CD1c-positive myeloid dendritic cell (primary cell): ENCODE measurements around the gene MYH6.

Experiments
- DNase-seq: peaks from one replicate; pipeline ENCODE4 v3.0.0-alpha.2; 2016; ENCODE audit errors: extremely low spot score

The MYH6 gene

DNA sequence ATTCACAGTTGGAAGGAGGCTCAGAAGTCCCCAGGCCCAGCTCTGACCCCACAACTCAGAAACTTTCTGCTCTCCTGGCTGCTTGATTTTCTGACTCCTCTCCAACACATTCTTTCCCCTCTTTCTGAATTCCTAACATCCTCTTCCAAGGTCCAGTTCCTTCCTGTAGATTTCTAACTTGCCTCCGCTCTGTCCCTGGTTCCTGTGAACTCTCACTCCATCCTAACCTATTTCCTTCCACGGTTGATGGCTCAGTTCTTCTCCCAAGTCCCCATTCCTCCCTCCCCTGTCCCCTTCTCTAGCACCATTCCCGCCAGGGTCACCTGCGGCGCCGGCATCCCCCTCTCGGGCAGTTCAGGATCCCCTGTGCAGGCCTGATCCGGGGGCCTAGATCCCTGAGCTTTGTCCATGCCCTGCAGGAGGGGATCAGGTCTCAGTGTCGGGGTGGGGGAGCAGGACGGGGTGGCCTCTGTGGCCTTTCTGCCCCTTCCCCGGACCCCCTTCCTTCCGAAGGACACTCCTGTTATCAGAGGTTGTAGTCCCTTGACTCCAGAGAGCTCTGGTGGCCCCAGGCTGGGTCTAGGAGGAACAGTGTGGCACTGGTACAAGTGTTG is 49.4 kb downstream of the MYH6 start:
- DNase-seq, result no peak

GRCh38 chr14:23358042-23358441 is 50.0 kb downstream of the MYH6 start:
- no peak for DNase-seq

- DNase-seq, result no peak
These were observed 50.8 kb downstream of the MYH6 start for GRCh38 chr14:23357261-23357660.

- no peak for DNase-seq
These were observed 51.4 kb downstream of the MYH6 start for GRCh38 chr14:23356662-23357061.

DNA sequence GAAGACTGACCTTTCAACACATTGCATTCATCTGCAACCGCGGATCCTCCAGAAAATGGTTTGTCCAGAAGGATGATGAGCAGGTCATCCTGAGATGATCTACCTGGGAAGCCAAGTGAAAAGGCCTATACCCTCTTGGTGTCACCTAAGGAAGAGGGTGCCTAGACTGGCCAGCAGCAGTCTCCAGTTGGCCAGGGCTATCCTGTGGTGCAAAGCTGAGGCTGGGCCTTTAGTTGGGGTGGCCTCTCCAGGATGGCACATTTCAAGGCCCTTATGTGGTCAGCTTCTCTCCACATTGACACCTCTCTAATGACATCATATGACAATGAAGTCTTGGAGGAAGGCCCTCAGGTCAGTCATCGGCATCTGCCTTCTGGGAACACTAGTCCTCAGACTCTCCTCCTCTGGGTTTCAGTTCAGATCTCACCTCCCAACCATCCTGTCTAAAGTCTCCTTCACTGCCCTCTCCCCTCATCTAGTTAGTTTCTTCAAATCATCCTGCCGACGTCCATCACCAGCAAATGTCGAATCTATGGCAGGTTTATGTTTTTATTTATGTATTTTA is 52.1 kb downstream of the MYH6 start:
- DNase-seq, result no peak

GRCh38 chr14:23354990-23355389 is 53.1 kb downstream of the MYH6 start:
- no peak for DNase-seq

- DNase-seq, result no peak
These were observed 54.7 kb downstream of the MYH6 start for GRCh38 chr14:23353433-23353780.

- peak; percentile 5 for DNase-seq
These were observed 55.3 kb downstream of the MYH6 start, which contains the start of gene SLC22A17 for GRCh38 chr14:23352506-23353432. SLC22A17 (minus strand) TSS chr14:23352887.

GRCh38 chr14:23351681-23352505 is 56.2 kb downstream of the MYH6 start:
- no peak for DNase-seq

DNA sequence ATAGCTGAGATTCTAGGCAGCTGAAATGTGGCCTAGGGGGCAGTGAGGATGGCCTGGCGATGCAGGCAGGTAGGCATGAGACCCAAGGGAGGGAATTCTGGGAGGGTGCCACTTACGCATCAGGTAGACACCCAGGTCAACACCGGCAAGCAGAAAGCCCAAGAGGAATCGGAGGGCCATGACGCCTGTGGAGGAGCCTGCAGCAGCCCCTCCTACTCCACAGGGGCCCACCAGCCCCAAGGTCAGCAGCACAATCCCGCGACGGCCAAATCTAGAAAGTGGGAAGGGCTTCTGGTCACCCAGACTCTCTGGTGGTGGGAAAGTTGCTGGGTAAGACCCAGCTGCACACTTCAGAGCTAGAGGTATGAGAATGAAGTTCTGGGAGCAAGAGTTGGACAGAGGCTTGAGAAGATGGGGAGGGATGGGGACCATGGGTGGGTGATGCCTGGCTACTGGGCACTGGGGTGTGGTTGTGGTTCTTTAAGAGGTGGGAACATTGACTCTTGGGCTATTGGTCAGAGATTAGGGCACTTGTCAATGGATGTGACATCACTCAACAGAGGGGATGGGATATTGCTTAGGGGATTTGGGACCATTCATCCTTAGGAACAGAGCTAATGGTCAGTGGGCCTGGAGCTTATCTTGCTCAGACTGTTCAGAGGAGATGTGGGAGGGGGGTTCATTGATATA is 58.8 kb downstream of the MYH6 start:
- no peak for DNase-seq

DNA sequence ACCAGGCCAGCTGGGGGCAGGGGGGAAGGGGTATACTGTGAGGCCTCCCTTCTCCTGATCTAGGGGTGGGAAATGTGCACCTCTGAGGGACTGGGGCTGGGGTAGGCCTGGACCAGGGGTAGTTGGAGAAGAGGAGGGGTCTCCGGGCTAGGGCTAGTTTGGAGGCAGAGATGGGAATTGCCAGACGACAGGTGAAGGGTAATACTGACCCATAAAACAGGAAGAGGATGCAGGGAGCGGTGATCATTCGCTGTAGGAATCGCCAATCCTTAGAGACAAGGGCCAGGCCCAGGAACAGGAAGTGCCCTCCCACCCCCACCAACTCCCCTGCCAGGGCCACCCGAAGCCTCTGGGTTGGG is 59.8 kb downstream of the MYH6 start:
- DNase-seq, result no peak

GRCh38 chr14:23347406-23348296 is 60.4 kb downstream of the MYH6 start:
- no peak for DNase-seq

- DNase-seq, result no peak
These were observed 61.2 kb downstream of the MYH6 start for GRCh38 chr14:23346693-23347405.

GRCh38 chr14:23345987-23346692 is 61.9 kb downstream of the MYH6 start:
- DNase-seq, result no peak

GRCh38 chr14:23344481-23344880 is 63.6 kb downstream of the MYH6 start:
- no peak for DNase-seq

DNA sequence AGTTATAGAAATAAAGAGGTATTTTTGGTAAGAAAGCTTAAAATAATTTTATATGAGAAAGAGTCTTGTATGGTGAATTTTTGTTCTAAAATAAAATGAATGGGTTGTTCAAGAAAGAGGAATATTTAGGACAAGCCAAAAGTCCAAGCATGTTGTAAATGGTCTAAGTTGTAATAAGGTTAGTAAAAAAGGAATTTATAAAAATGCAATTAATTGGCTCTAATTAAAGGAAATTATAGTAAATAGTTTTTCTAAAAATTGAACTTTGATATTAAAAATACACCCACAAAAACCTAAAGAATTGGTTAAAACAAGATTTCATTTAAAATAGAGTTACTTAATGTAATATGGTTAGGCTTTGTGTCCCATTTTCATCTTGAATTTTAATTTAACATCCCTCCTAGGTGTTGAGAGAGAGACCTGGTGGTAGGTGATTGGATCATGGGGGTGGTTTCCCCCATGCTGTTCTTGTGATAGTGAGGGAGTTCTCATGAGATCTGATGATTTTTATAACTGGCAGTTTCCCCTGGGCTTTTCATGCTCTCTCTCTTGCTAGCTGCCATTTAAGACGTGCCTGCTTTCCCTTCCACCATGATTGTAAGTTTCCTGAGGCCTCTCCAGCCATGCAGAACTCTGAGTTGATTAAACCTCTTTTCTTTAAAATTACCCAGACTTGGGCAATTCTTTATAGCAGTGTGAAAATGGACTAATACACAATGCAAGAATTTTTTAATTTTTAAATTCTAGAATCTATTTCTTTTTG is 68.4 kb downstream of the MYH6 start:
- no peak for DNase-seq

DNA sequence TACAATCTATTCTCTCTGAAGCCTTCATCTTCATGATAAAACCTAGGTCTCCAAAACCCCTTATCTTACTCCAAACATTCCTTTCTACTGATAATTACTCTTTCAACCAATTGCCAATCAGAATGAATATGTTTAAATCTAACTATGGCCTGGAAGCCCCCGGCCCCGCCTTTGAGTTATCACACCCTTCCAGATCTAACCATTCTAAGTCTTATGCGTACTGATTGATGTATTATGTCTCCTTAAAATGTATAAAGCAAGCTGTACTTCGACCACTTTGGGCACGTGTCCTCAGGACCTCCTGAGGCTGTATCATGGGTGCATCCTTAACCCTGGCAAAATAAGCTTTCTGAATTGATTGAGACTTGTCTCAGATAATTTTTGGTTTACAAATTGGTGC is 72.5 kb downstream of the MYH6 start:
- no peak for DNase-seq
